ENCODE data around the gene NUP210.
A peak's percentile ranks its signal among the peaks of the same experiment; 100 is the strongest.

The NUP210 gene

DNA sequence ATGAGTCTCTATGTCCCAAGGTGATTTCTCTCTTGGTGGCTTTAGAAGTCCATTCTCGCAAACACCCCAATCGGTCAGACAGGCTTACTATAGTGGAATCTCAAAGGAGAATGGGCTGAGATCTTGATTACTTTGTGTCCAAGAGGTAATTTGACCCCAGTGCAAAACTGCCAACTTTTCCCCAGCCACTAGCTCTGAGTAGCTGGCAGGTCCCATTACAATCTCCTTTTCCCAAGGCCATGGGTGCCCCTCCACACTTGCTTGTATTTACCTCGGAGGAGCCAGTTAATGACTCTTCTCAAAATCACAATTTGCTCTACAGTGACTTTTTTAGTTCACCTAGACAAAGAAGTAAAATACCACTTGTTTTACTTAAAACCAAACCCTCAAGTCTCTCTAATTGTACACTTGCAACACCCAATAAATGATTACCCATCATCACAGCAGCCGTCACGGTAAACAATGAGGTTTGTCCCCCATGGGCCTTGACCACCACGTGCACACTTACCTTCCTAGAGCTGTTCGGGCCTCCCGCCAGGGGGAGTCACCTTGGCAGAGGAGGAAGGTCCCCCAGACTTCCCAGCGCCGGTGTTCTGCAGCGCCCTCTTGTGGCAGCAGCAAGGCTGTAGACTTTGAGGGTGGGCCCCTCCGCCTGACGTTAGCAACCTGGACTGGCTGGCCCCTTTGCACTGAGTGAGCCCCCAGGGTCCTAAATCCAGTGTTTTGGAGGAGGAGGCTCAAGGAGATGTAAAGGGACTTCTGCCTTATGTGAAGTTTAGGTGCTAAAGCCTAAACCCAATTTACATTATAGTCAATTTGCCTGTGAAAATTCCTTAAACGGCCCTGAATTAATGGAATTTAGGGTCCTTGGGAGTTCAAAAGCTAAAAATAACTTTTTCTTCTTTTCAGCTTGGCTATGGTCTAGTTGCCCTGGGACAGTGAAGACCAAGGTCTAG, 41.3 kb upstream of the NUP210 start:
- no peak for DNase-seq (ENCODE audit: low read depth)
- no peak overlapping the region for H3K4me3 ChIP-seq (ENCODE audit: low read length)
- TF ChIP-seq, protein P1, sequence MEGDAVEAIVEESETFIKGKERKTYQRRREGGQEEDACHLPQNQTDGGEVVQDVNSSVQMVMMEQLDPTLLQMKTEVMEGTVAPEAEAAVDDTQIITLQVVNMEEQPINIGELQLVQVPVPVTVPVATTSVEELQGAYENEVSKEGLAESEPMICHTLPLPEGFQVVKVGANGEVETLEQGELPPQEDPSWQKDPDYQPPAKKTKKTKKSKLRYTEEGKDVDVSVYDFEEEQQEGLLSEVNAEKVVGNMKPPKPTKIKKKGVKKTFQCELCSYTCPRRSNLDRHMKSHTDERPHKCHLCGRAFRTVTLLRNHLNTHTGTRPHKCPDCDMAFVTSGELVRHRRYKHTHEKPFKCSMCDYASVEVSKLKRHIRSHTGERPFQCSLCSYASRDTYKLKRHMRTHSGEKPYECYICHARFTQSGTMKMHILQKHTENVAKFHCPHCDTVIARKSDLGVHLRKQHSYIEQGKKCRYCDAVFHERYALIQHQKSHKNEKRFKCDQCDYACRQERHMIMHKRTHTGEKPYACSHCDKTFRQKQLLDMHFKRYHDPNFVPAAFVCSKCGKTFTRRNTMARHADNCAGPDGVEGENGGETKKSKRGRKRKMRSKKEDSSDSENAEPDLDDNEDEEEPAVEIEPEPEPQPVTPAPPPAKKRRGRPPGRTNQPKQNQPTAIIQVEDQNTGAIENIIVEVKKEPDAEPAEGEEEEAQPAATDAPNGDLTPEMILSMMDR (conservative IDR thresholded peaks at IDR 0.05; ENCODE audit: low read depth, low read length) = peak; percentile 79

DNA sequence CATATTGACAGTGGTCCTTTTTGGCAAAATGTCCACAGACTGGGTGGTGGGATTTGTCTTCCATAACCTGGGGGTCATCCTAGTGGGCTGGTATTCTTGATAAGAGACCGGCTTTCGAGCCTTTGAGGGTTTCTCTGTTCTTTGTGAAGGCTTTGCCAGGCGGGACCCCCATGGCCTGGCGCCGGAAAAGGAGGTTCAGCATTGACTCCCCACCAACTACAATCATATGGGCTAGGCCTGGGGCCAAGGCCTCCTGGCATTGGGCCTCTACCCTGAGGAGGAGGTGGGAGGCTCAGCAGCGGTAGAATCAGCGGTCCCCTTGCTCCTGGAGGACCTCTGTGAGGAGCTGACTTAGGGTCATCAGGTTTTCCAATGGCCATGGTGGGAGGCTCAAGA, 40.2 kb upstream of the NUP210 start:
- DNase-seq (ENCODE audit: low read depth) = no peak
- TF ChIP-seq, protein P1 (conservative IDR thresholded peaks at IDR 0.05; ENCODE audit: low read depth, low read length) = no peak
- H3K4me3 ChIP-seq (ENCODE audit: low read length) = no peak overlapping the region

DNA sequence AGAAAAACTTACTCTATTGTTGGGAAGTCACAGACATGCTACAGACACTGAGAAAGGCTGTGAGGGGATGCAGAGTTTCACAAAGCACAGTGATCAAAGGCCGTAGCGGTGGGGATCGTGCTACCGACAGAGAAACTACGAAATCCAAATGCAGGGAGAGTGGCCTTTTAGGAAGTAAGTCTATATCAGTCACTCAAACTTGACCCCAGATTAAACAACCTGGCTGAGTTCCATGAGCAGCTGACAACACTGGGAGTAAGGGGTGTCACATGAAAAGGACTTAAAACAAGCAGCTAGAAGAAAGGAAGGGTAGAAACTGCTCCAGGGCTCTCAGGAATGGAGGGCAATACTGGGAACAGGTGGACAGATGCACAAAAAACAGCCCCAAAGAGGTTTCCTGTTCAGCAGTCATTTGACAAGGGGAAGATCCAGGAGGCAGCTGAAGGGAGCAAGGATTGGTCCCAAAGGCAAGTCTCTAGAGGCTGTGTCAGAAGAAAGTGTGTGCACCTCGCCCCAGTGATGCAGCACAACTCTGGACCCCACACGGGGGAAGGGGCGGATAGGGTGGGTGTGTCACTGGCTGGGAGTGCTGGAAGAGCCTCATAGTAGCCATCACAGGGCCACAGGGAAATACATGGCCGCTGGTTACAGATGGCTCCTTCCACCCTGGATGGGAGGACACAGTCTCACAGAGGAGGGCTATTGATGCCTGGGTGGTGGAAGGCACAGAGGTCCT, 39.7 kb upstream of the NUP210 start:
- H3K4me3 ChIP-seq (ENCODE audit: low read length) = no peak overlapping the region
- TF ChIP-seq, protein P1 (conservative IDR thresholded peaks at IDR 0.05; ENCODE audit: low read depth, low read length) = no peak

DNA sequence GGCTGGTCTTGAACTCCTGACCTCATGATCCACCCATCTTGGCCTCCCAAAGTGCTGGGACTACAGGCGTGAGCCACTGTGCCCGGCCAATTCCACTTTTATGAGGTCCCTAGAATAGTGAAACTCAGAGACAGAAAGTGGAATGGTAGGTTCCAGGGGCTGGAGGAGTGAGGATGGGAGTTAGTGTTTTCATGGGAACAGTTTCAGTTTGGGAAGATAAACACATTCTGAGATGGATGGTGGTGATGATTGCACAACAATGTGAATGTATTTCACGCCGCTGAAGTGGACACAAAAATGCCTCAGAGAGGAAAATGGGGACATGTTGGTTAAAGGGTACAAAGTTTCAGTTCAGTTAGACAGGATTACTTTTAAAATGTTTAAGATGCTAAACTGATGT, 37.5 kb upstream of the NUP210 start:
- no peak for DNase-seq (ENCODE audit: low read depth)
- H3K4me3 ChIP-seq (ENCODE audit: low read length) = no peak overlapping the region
- TF ChIP-seq, protein P1 (conservative IDR thresholded peaks at IDR 0.05; ENCODE audit: low read depth, low read length) = no peak

More for the DNA sequence above, 39.7 kb upstream of the NUP210 start:
- peak; percentile 74 for DNase-seq (ENCODE audit: low read depth)

DNA sequence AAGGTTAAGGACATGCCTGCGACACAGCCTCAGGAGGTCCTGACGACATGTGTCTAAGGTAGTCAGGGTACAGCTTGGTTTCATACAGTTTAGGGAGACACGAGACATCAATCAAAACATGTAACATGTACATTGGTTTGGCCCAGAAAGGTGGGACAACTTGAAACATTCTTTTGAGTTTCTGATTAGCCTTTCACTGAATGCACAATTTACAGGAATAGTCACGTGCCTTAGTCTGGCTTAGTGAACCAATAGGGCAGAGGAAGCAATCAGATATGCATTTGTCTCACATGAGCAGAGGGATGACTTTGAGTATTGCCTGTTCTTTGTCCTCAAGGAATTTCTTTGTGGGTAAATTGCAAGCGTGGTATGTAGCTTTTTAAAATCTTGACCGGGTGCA, 35.5 kb upstream of the NUP210 start:
- TF ChIP-seq, protein P1 (conservative IDR thresholded peaks at IDR 0.05; ENCODE audit: low read depth, low read length) = no peak
- DNase-seq (ENCODE audit: low read depth) = no peak
- H3K4me3 ChIP-seq (ENCODE audit: low read length) = no peak overlapping the region

DNA sequence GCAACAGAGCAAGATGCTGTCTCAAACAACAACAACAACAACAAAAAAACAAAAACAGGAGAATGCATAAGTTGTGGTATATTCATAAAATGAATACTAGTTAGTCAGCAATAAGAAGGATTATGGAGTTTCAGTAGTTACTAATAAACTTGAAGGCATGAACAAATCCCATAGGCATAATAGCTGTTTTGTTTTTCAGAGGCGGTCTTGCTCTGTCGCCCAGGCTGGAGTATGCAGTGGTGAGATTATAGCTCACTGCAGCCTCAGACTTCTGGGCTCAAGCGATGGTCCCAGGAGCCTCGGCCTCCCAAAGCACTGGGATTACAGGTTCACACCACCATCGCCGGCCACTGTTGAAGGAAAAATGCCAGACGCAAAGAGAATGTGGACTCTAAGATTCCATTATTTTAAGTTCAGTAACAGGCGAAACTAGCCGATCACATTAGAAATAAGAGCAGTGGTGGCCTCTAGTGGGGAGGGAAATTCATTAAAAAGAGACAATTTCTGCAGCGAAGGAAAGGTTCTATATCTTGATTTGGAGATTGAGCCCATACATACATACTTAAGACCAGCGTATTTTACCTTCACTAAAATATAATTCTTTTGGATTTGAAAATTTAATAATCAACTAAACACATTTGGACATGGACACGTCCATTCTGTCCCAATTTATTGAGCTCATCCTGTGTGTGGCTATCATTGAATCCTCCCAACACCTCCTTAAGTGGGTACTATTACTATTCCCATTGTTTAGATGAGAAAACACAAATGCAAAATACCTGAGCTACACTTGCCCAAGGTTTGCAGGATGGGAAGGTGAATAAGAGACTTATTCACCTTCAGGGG, 32.6 kb upstream of the NUP210 start:
- no peak for DNase-seq (ENCODE audit: low read depth)
- TF ChIP-seq, protein P1 (conservative IDR thresholded peaks at IDR 0.05; ENCODE audit: low read depth, low read length) = peak; percentile 59
- H3K4me3 ChIP-seq (ENCODE audit: low read length) = peak overlapping the region; percentile 24

Data from retinal pigment epithelial cell (primary cell).